AG04450 (cell line): ENCODE results near the gene TREX2. TPM values are rescaled to one million over a fixed set of nuclear protein-coding genes. Genes with fewer than 3 reads are reported as not detected.

Experiments used
- CTCF ChIA-PET: fragments of 300-600, 350-600 bp; formaldehyde crosslinking; extraction: SDS; loops from one replicate; lab custom pipeline; 2022; ENCODE audit warnings: antibody characterized with exemption, inconsistent platforms; lab: Charles Lee
- POLR2A ChIA-PET: fragments of 350-600 bp; formaldehyde crosslinking; extraction: SDS; loops from one replicate; lab custom pipeline; 2021; ENCODE audit warnings: antibody characterized with exemption, inconsistent platforms; lab: Yijun Ruan, JAX
- DNase-seq: peaks from one replicate; pipeline ENCODE4 v3.0.0-alpha.2; 2011; ENCODE audit warnings: low read depth, low spot score
- H3K27ac ChIP-seq: one replicate; pipeline ENCODE4 v1.5.1; 2012; ENCODE audit warnings: low read depth, low read length, control low read depth
- H3K27me3 ChIP-seq: one replicate; pipeline ENCODE4 v1.6.0; 2012; ENCODE audit warnings: low read length; ENCODE audit not compliant: control insufficient read depth, insufficient read depth
- H3K4me3 ChIP-seq: 2 replicates; pipeline ENCODE4 v1.5.1; 2011; ENCODE audit warnings: mild to moderate bottlenecking, low read depth, low read length, control low read depth
- H3K9me3 ChIP-seq: 2 replicates; pipeline ENCODE4 v1.5.1; 2012; ENCODE audit warnings: low read length; ENCODE audit not compliant: control insufficient read depth, insufficient read depth
- CTCF ChIP-seq: IDR thresholded peaks from 2 replicates; pipeline ENCODE4 v1.5.1; 2011; ENCODE audit warnings: low read depth, low read length, control low read depth, inconsistent platforms
- polyA plus RNA-seq: library from polyadenylated mRNA; depleted of rRNA; stranded (reverse); fragments of >200 nt; gene quantifications from 2 replicates; pipeline ENCODE4 v1.2.3, GENCODE V29; 2011

TREX2 gene
- polyA plus RNA-seq, 1 experiment, result not detected

- H3K4me3 ChIP-seq, result no peak overlapping the region
- H3K27me3 ChIP-seq, result no peaks in the 10 kb centered on the region
- ChIA-PET CTCF (no interaction called here), POLR2A (no interaction called here)
- H3K9me3 ChIP-seq, result no peaks in the 10 kb centered on the region
- H3K27ac ChIP-seq, result no peak overlapping the region
- no peak for DNase-seq
- no peak for TF ChIP-seq CTCF
Observed at GRCh38 chrX:153456704-153457103, 10.8 kb upstream of the TREX2 start.

GRCh38 chrX:153456161-153456560 is 10.3 kb upstream of the TREX2 start:
- H3K27ac ChIP-seq, result no peak overlapping the region
- CTCF ChIA-PET, result no interaction called here
- no peak overlapping the region for H3K4me3 ChIP-seq
- H3K27me3 ChIP-seq, result no peaks in the 10 kb centered on the region
- DNase-seq, result no peak
- no peaks in the 10 kb centered on the region for H3K9me3 ChIP-seq
- POLR2A ChIA-PET, result no interaction called here
- no peak for TF ChIP-seq CTCF

GRCh38 chrX:153455571-153455970 is 9.7 kb upstream of the TREX2 start:
- Histone ChIP-seq H3K4me3 (no peak overlapping the region), H3K27ac (no peak overlapping the region), H3K27me3 (no peaks in the 10 kb centered on the region), H3K9me3 (no peaks in the 10 kb centered on the region)
- no peak for TF ChIP-seq CTCF
- no peak for DNase-seq
- POLR2A ChIA-PET, result no interaction called here
- CTCF ChIA-PET, result no interaction called here

GRCh38 chrX:153454901-153455550 is 9.2 kb upstream of the TREX2 start:
- Histone ChIP-seq H3K27ac (no peak overlapping the region), H3K9me3 (no peaks in the 10 kb centered on the region), H3K4me3 (no peak overlapping the region), H3K27me3 (no peaks in the 10 kb centered on the region)
- POLR2A ChIA-PET, result no interaction called here
- DNase-seq, result no peak
- CTCF ChIA-PET, result no interaction called here
- no peak for TF ChIP-seq CTCF

GRCh38 chrX:153450949-153451277 is 5.1 kb upstream of the TREX2 start:
- Histone ChIP-seq H3K27me3 (no peaks in the 10 kb centered on the region), H3K27ac (no peak overlapping the region), H3K9me3 (no peaks in the 10 kb centered on the region), H3K4me3 (no peak overlapping the region)
- CTCF ChIA-PET, result no interaction called here
- no peak for TF ChIP-seq CTCF
- POLR2A ChIA-PET, result no interaction called here
- DNase-seq, result no peak
